VCaP (cell line): Measurements from ENCODE around the gene CDC42.

Experiments
- H3K27ac ChIP-seq: fragments of 450-650 bp; 2 replicates; pipeline ENCODE4 v1.5.1; 2017
- CTCF ChIP-seq: fragments of 450-650 bp; conservative IDR thresholded peaks from 2 replicates; pipeline ENCODE4 v1.5.1; 2017; ENCODE audit warnings: mild to moderate bottlenecking, moderate library complexity

The CDC42 gene

GRCh38 chr1:22110016-22110415 is 57.5 kb downstream of the CDC42 start:
- TF ChIP-seq CTCF = no peak

DNA sequence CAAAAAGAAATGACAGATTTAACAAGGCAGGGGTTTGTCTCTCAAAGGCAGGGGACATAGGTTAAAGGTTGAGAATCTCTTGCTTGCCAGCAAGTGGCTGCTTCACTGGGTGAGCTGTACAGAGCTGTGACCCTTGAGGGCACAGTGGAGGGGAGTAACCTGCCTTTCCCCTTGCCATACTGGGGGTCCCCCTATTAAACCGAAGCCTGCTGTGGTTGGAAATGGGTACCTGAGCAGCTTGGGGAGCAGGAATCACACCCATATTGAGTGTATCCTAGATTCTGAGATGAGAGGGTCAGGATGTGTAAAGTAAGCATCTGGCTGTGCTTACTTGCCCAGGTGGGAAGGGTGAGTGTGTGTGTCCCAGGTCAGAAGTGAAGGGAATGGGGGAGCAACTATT is 58.6 kb downstream of the CDC42 start:
- TF ChIP-seq CTCF = no peak
- no peak overlapping the region for H3K27ac ChIP-seq

More at GRCh38 chr1:22110016-22110415, 57.5 kb downstream of the CDC42 start:
- H3K27ac ChIP-seq = no peak overlapping the region

DNA sequence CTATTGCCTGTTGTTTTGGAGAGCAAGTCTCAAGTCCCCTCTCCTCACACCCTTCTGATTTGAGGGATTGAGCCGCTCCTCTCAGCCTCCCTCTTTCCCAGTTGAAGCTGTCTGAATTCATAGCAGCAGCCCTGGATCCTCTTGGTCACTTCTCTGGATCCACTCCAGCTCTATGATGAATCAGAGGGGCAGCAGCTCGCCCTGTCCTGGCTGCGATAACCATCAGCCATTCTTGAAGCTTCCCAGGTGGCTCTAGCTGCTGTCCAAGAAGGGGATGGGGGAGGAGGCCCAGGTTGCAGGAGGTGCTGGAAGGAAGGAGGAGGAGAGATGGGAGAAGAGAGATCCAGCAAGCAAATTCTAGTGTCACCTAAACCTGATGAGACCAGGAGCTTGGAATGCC is 59.1 kb downstream of the CDC42 start:
- TF ChIP-seq CTCF = no peak
- H3K27ac ChIP-seq = no peak overlapping the region

DNA sequence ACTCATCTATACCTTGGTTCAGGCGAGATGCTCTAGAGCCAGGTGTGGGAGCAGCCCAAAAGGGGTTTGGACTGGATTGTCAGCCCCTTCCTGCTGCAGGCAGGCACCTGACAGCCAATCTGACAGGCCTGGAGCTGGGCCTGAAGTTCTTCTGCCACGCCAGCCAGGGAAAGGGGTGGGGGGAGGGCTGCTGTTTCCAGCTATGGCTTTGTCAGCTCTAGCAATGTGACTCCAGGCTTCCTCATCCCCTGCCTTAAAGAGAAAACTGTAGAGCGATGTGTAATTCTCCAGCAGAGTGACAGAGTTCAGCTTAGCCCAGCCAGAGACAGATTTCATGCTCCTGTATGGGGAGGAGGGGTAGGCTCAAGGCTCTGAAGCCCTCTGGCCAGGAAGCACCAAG is 60.0 kb downstream of the CDC42 start:
- H3K27ac ChIP-seq = no peak overlapping the region

DNA sequence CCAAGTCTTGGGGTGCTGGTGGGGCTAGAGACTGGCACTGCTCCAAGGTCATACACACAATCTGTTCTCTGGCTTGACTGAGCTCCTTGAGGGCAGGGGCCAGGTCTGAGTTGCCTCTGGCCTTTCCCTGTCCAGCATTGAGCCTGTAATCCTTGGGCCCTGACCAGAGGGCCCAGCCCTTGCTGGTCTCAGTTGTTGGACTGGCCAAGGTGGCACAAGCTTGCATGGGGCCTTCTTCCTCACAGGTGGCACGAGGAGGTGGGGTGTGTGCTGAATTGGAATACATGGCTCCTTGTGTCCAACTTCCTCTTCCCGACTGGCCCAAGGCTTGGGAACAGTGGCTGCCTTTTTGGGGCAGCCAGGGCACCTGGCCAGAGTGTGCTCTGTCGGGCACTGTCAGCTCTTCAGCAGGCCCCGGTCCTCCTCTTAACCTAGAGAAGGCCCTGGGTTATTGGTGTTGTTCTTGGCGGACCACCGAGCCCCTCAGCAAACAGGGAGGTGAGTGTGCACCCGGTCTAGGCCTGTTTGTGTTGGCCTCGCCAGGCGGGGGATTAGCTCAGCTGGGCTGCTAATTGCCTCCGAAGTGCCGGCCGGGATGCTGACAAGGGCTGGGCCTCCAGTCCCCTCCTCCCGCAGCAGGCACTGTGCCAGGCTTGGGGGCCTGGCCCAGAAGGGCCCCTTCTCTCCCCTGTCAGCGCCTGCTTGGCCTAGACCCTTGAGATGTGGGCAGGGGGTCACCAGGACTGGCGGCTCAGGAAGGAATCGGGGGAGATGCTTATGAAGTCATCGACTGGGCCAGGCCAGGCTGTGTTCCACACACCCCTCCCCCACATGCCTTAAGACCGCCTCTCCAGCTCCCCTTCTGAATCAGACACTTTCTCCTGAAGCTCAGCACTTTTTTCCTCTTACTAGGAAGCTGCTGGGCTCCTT is 61.8 kb downstream of the CDC42 start:
- H3K27ac ChIP-seq = no peak overlapping the region
- TF ChIP-seq CTCF = no peak

More for the DNA sequence above, 60.0 kb downstream of the CDC42 start:
- no peak for TF ChIP-seq CTCF

GRCh38 chr1:22115286-22115685 is 62.8 kb downstream of the CDC42 start:
- no peak overlapping the region for H3K27ac ChIP-seq
- TF ChIP-seq CTCF = no peak

GRCh38 chr1:22117238-22117637 is 64.7 kb downstream of the CDC42 start:
- H3K27ac ChIP-seq = no peak overlapping the region
- TF ChIP-seq CTCF = no peak
